Effector memory CD8-positive, alpha-beta T cell (primary cell): Measurements from ENCODE around the gene ARFIP1.

Source experiments
- ATAC-seq: fragments of 150-1000 bp; cut with Tn5 transposase; replicated peaks from 2 replicates; pipeline ENCODE4 v1.10.0; 2021; ENCODE audit warnings: mild to moderate bottlenecking, moderate library complexity
- DNase-seq, 3 experiments: peaks; one replicate each; pipeline ENCODE4 v3.0.0; 2021
- H3K27ac Mint-ChIP-seq, 2 donors: one replicate each; pipeline ENCODE4 v1.8.0; 2022; ENCODE audit warnings: mild to moderate bottlenecking in 2 of 2, mixed read lengths in 2 of 2, moderate library complexity in 2 of 2
- H3K27me3 Mint-ChIP-seq, 2 donors: one replicate each; pipeline ENCODE4 v1.8.0; 2022; ENCODE audit warnings: mixed read lengths in 2 of 2
- H3K36me3 Mint-ChIP-seq: one replicate; pipeline ENCODE4 v1.8.0; 2022; ENCODE audit warnings: mild to moderate bottlenecking, moderate library complexity, mixed read lengths; ENCODE audit not compliant: insufficient read depth
- H3K4me1 Mint-ChIP-seq, 2 donors: one replicate each; pipeline ENCODE4 v1.8.0; 2022; ENCODE audit warnings: low read depth in 2 of 2, mixed read lengths in 2 of 2
- H3K4me3 Mint-ChIP-seq, 2 donors: one replicate each; pipeline ENCODE4 v1.8.0; 2022; ENCODE audit warnings: mild to moderate bottlenecking in 2 of 2, mixed read lengths in 2 of 2, moderate library complexity in 2 of 2
- H3K9me3 Mint-ChIP-seq, 2 donors: one replicate each; pipeline ENCODE4 v1.8.0; 2022; ENCODE audit warnings: mixed read lengths in 2 of 2

ARFIP1 gene

DNA sequence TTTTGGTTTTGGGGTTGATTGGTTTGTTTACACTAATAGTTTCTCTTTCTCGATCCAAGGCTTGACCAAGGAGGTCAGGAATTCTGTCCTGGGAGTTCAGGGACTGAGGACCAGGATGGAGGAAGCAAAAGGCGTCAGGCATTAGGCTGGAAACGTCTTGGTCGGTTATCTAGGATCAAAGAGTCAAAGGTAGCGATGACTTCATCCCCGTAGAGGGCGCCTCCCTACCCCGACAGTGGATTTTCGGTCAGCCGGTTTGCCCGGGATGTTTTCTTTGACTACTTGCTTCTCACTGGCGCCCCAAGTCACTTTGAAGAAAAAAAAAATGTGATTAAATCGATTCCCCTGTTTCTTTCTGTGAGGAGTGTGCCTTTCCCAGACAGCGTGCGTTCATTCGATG is 155.4 kb downstream of the ARFIP1 start:
- Mint-ChIP-seq H3K27ac (no peak overlapping the region), H3K27me3 (peaks cover 53 to 59% of the 10 kb centered on the region in 2 donors), H3K9me3 (no peaks in the 10 kb centered on the region), H3K4me3 (peak overlapping the region; percentile 35 to 71), H3K36me3 (no peaks in the 10 kb centered on the region), H3K4me1 (peaks cover 14 to 18% of the 10 kb centered on the region in 2 donors)
- ATAC-seq (no peak), DNase-seq (no peak)

- Mint-ChIP-seq H3K27me3 (peaks cover 58 to 63% of the 10 kb centered on the region in 2 donors), H3K36me3 (no peaks in the 10 kb centered on the region), H3K9me3 (no peaks in the 10 kb centered on the region), H3K4me1 (peaks cover 14 to 18% of the 10 kb centered on the region in 2 donors), H3K27ac (no peak within 1 kb of the TSS), H3K4me3 (peak within 1 kb of the TSS; percentile 40 to 72)
- DNase-seq (no peak), ATAC-seq (peak; percentile 29)
Observed at GRCh38 chr4:152935631-152936445, 156.1 kb downstream of the ARFIP1 start, which contains the start of gene FHDC1. TSS of gene FHDC1 (plus strand) at chr4:152936323. CDS start at chr4:152943058, 6,735 bp downstream.

- Mint-ChIP-seq H3K36me3 (no peaks in the 10 kb centered on the region), H3K4me3 (peak overlapping the region; percentile 40 to 72), H3K4me1 (peaks cover 14 to 18% of the 10 kb centered on the region in 2 donors), H3K9me3 (no peaks in the 10 kb centered on the region), H3K27me3 (peaks cover 58 to 63% of the 10 kb centered on the region in 2 donors), H3K27ac (no peak overlapping the region)
- DNase-seq (no peak), ATAC-seq (peak; percentile 19)
Observed at GRCh38 chr4:152936446-152937335, 156.9 kb downstream of the ARFIP1 start.

DNA sequence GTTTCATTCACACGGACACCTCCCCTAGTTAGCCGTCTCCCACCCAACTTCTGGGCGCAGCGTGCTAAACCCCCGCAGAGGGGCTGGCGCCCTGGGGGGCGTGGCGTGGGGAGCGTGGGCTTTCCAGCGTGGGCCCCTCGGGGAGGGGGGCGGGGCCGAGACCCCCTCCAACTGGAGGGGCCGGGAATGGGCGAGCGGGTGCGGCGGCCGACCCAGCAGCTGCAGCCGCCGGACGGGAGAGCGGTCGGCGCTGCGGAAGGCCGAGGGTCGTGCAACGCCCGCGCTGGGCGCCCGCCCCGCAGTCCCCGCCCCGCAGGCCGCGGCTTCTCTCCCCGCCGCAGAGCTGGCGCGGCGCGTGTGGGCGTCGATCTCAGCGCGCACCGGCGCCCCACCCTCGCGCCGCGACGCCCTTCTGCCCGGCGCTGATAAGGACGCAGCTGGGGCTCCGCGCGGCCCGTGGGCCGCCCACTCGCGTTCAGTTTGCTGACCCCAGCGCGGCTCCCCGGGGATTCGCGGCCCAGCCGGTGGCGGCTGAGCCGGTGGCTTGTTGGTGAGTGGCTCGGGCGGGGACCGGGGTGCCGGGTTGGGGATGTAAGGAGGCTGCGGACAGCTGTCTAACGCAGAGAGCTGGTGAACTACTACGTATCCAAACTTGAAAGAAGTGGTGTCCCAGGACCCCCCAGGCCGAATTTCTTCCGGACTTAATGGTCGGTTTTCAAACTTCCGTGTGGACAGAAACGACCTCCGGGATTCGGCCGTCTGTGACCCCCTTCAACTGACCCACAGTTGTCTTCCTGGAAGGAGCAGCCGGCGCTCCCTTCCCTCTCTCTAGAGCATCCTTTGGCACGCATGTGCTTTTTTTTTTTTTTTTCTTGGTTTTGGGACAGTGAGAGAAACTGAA is 157.8 kb downstream of the ARFIP1 start:
- H3K4me3 Mint-ChIP-seq = peak overlapping the region; percentile 75 to 81
- ATAC-seq (peak; percentile 74), DNase-seq (no peak)
- H3K9me3 Mint-ChIP-seq = no peaks in the 10 kb centered on the region
- no peak overlapping the region for H3K27ac Mint-ChIP-seq
- H3K27me3 Mint-ChIP-seq = peaks cover 58 to 63% of the 10 kb centered on the region in 2 donors
- no peaks in the 10 kb centered on the region for H3K36me3 Mint-ChIP-seq
- peaks cover 14 to 18% of the 10 kb centered on the region in 2 donors for H3K4me1 Mint-ChIP-seq

GRCh38 chr4:152938237-152938947 is 158.6 kb downstream of the ARFIP1 start:
- H3K27ac Mint-ChIP-seq = no peak overlapping the region
- ATAC-seq = no peak
- no peaks in the 10 kb centered on the region for H3K9me3 Mint-ChIP-seq
- H3K4me3 Mint-ChIP-seq = peak overlapping the region; percentile 75 to 81
- H3K36me3 Mint-ChIP-seq = no peaks in the 10 kb centered on the region
- no peak for DNase-seq
- H3K4me1 Mint-ChIP-seq = peaks cover 14 to 18% of the 10 kb centered on the region in 2 donors
- H3K27me3 Mint-ChIP-seq = peaks cover 50 to 55% of the 10 kb centered on the region in 2 donors

GRCh38 chr4:152939621-152940020 is 159.9 kb downstream of the ARFIP1 start:
- no peaks in the 10 kb centered on the region for H3K36me3 Mint-ChIP-seq
- H3K4me1 Mint-ChIP-seq = peaks cover 14 to 17% of the 10 kb centered on the region in 2 donors
- no peak overlapping the region for H3K4me3 Mint-ChIP-seq
- H3K9me3 Mint-ChIP-seq = no peaks in the 10 kb centered on the region
- ATAC-seq = no peak
- no peak for DNase-seq
- no peak overlapping the region for H3K27ac Mint-ChIP-seq
- peaks cover 37 to 42% of the 10 kb centered on the region in 2 donors for H3K27me3 Mint-ChIP-seq

DNA sequence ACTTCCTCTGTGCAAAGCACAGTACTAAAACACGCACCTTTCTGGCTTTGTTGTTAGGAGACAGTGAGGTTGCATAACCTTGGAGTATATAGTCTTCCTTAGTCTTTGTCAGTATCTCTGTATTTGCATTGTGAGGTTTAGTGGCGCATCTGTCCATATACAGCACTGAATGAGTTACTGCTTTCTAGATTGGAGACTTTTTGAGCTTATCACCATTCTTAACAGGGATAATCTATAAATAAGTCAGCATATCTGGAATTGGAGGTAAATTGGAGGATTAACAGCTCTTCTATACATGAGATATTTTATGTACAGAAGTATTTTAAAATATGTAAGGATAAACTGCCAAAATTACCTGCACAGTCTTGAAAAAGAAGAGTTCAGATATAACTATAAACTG is 160.7 kb downstream of the ARFIP1 start:
- Mint-ChIP-seq H3K9me3 (no peaks in the 10 kb centered on the region), H3K36me3 (no peaks in the 10 kb centered on the region), H3K4me1 (peaks cover 8 to 11% of the 10 kb centered on the region in 2 donors), H3K27ac (no peak overlapping the region), H3K4me3 (no peak overlapping the region), H3K27me3 (peaks cover 29 to 34% of the 10 kb centered on the region in 2 donors)
- ATAC-seq (no peak), DNase-seq (no peak)

GRCh38 chr4:152941411-152941810 is 161.7 kb downstream of the ARFIP1 start:
- Mint-ChIP-seq H3K4me1 (peaks cover 7 to 9% of the 10 kb centered on the region in 2 donors), H3K27me3 (peaks cover 32 to 34% of the 10 kb centered on the region in 2 donors), H3K27ac (no peak overlapping the region), H3K4me3 (no peak overlapping the region), H3K9me3 (no peaks in the 10 kb centered on the region), H3K36me3 (no peaks in the 10 kb centered on the region)
- DNase-seq (no peak), ATAC-seq (no peak)

GRCh38 chr4:152942346-152942745 is 162.6 kb downstream of the ARFIP1 start:
- Mint-ChIP-seq H3K36me3 (no peaks in the 10 kb centered on the region), H3K4me3 (no peak overlapping the region), H3K9me3 (no peaks in the 10 kb centered on the region), H3K27ac (no peak overlapping the region), H3K4me1 (peaks cover 7 to 9% of the 10 kb centered on the region in 2 donors), H3K27me3 (peaks cover 38 to 43% of the 10 kb centered on the region in 2 donors)
- ATAC-seq = no peak
- DNase-seq = no peak

GRCh38 chr4:152943672-152944071 is 163.9 kb downstream of the ARFIP1 start:
- Mint-ChIP-seq H3K9me3 (no peaks in the 10 kb centered on the region), H3K27ac (no peak overlapping the region), H3K36me3 (no peaks in the 10 kb centered on the region), H3K4me1 (peaks cover 0 to under 1% of the 10 kb centered on the region in 2 donors), H3K4me3 (no peak overlapping the region), H3K27me3 (peaks cover 35 to 37% of the 10 kb centered on the region in 2 donors)
- DNase-seq (no peak), ATAC-seq (no peak)

GRCh38 chr4:152944666-152945320 is 165.0 kb downstream of the ARFIP1 start:
- DNase-seq (no peak), ATAC-seq (no peak)
- Mint-ChIP-seq H3K36me3 (no peaks in the 10 kb centered on the region), H3K9me3 (no peaks in the 10 kb centered on the region), H3K27me3 (peaks cover 27 to 32% of the 10 kb centered on the region in 2 donors), H3K4me1 (no peaks in the 10 kb centered on the region), H3K27ac (no peak overlapping the region), H3K4me3 (no peak overlapping the region)

- Mint-ChIP-seq H3K4me1 (no peaks in the 10 kb centered on the region), H3K36me3 (no peaks in the 10 kb centered on the region), H3K27me3 (peaks cover 27 to 29% of the 10 kb centered on the region in 2 donors), H3K4me3 (no peak overlapping the region), H3K27ac (no peak overlapping the region), H3K9me3 (no peaks in the 10 kb centered on the region)
- DNase-seq = no peak
- ATAC-seq = no peak
Observed at GRCh38 chr4:152945639-152946038, 165.9 kb downstream of the ARFIP1 start.
